ENCODE results near the gene ZCCHC24. TPM values are rescaled to one million over a fixed set of nuclear protein-coding genes. Genes with fewer than 3 reads are reported as not detected.

The ZCCHC24 gene
- total RNA-seq, 1 donor from 2014 or later: 1.3 TPM

GRCh38 chr10:79473496-79474095, 28.2 kb upstream of the ZCCHC24 start:
- Mint-ChIP-seq H3K4me1 (no peaks in the 10 kb centered on the region), H3K4me3 (no peak overlapping the region), H3K27ac (no peak overlapping the region), H3K27me3 (peaks cover 17% of the 10 kb centered on the region), H3K9me3 (no peaks in the 10 kb centered on the region), H3K36me3 (ENCODE audit: low read depth) (no peaks in the 10 kb centered on the region)
- DNase-seq (no peak), ATAC-seq (ENCODE audit: low read depth) (no peak)
- no peak for TF ChIP-seq CTCF (IDR thresholded peaks at IDR 0.05)
- CTCF ChIA-PET: no interaction called here
- POLR2A ChIA-PET: no interaction called here
- intact Hi-C loops (cut with micrococcal nuclease): no loop called here

GRCh38 chr10:79472951-79473350, 27.5 kb upstream of the ZCCHC24 start:
- POLR2A ChIA-PET: no interaction called here
- no peak for TF ChIP-seq CTCF (IDR thresholded peaks at IDR 0.05)
- CTCF ChIA-PET: no interaction called here
- H3K4me3 Mint-ChIP-seq: no peak overlapping the region
- no peaks in the 10 kb centered on the region for H3K9me3 Mint-ChIP-seq
- no peak for DNase-seq
- H3K27ac Mint-ChIP-seq: no peak overlapping the region
- intact Hi-C loops (cut with micrococcal nuclease): no loop called here
- no peaks in the 10 kb centered on the region for H3K4me1 Mint-ChIP-seq
- no peak for ATAC-seq (ENCODE audit: low read depth)
- H3K36me3 Mint-ChIP-seq (ENCODE audit: low read depth): no peaks in the 10 kb centered on the region
- H3K27me3 Mint-ChIP-seq: peaks cover 17% of the 10 kb centered on the region

- POLR2A ChIA-PET: no interaction called here
- no peak overlapping the region for H3K27ac Mint-ChIP-seq
- no peak for DNase-seq
- intact Hi-C loops (cut with micrococcal nuclease): no loop called here
- CTCF ChIA-PET: interaction anchor here (1.0 kb wide), 1 partner anchor 98 kb away, joined by 3 read pairs; no protein-coding TSS in a partner anchor
- TF ChIP-seq CTCF (IDR thresholded peaks at IDR 0.05): no peak
- H3K4me1 Mint-ChIP-seq: no peaks in the 10 kb centered on the region
- no peaks in the 10 kb centered on the region for H3K9me3 Mint-ChIP-seq
- no peaks in the 10 kb centered on the region for H3K36me3 Mint-ChIP-seq (ENCODE audit: low read depth)
- H3K4me3 Mint-ChIP-seq: no peak overlapping the region
- H3K27me3 Mint-ChIP-seq: peaks cover 16% of the 10 kb centered on the region
- no peak for ATAC-seq (ENCODE audit: low read depth)
Measured at GRCh38 chr10:79472449-79472848, 27.0 kb upstream of the ZCCHC24 start.

- ChIA-PET CTCF (interaction anchor here (1.0 kb wide), 1 partner anchor 97 kb away, joined by 3 read pairs; no protein-coding TSS in a partner anchor), POLR2A (no interaction called here)
- no peak overlapping the region for H3K4me3 Mint-ChIP-seq
- no peak for ATAC-seq (ENCODE audit: low read depth)
- no peaks in the 10 kb centered on the region for H3K36me3 Mint-ChIP-seq (ENCODE audit: low read depth)
- H3K4me1 Mint-ChIP-seq: no peaks in the 10 kb centered on the region
- H3K9me3 Mint-ChIP-seq: no peaks in the 10 kb centered on the region
- no peak for DNase-seq
- intact Hi-C loops (cut with micrococcal nuclease): no loop called here
- TF ChIP-seq CTCF (IDR thresholded peaks at IDR 0.05): no peak
- peaks cover 15% of the 10 kb centered on the region for H3K27me3 Mint-ChIP-seq
- H3K27ac Mint-ChIP-seq: no peak overlapping the region
Measured at GRCh38 chr10:79471776-79472175, 26.4 kb upstream of the ZCCHC24 start.

- intact Hi-C loops (cut with micrococcal nuclease): no loop called here
- no peaks in the 10 kb centered on the region for H3K9me3 Mint-ChIP-seq
- H3K36me3 Mint-ChIP-seq (ENCODE audit: low read depth): no peaks in the 10 kb centered on the region
- no peak for DNase-seq
- H3K27me3 Mint-ChIP-seq: peaks cover 13% of the 10 kb centered on the region
- ATAC-seq (ENCODE audit: low read depth): no peak
- CTCF ChIA-PET: interaction anchor here (3.4 kb wide), 1 partner anchor 96 kb away, joined by 36 read pairs; no protein-coding TSS in a partner anchor
- no peak for TF ChIP-seq CTCF (IDR thresholded peaks at IDR 0.05)
- POLR2A ChIA-PET: no interaction called here
- no peaks in the 10 kb centered on the region for H3K4me1 Mint-ChIP-seq
- no peak overlapping the region for H3K4me3 Mint-ChIP-seq
- H3K27ac Mint-ChIP-seq: no peak overlapping the region
Measured at GRCh38 chr10:79470096-79470495, 24.7 kb upstream of the ZCCHC24 start.
